ENCODE data around the gene PRDM16.

PRDM16 gene

GRCh38 chr1:3410142-3410925, 341.3 kb downstream of the PRDM16 start:
- no peak overlapping the region for H3K27ac Mint-ChIP-seq
- no peaks in the 10 kb centered on the region for H3K27me3 Mint-ChIP-seq
- no peak for DNase-seq
- no peak overlapping the region for H3K4me3 Mint-ChIP-seq
- no peaks in the 10 kb centered on the region for H3K4me1 Mint-ChIP-seq
- H3K36me3 Mint-ChIP-seq: no peaks in the 10 kb centered on the region
- peaks cover 4% of the 10 kb centered on the region for H3K9me3 Mint-ChIP-seq
- CTCF ChIA-PET: no interaction called here

- no peaks in the 10 kb centered on the region for H3K36me3 Mint-ChIP-seq
- H3K4me3 Mint-ChIP-seq: no peak overlapping the region
- no peaks in the 10 kb centered on the region for H3K4me1 Mint-ChIP-seq
- CTCF ChIA-PET: no interaction called here
- no peak for DNase-seq
- H3K27ac Mint-ChIP-seq: no peak overlapping the region
- H3K9me3 Mint-ChIP-seq: peaks cover 4% of the 10 kb centered on the region
- no peaks in the 10 kb centered on the region for H3K27me3 Mint-ChIP-seq
These were observed 342.8 kb downstream of the PRDM16 start for GRCh38 chr1:3411806-3412205.

DNA sequence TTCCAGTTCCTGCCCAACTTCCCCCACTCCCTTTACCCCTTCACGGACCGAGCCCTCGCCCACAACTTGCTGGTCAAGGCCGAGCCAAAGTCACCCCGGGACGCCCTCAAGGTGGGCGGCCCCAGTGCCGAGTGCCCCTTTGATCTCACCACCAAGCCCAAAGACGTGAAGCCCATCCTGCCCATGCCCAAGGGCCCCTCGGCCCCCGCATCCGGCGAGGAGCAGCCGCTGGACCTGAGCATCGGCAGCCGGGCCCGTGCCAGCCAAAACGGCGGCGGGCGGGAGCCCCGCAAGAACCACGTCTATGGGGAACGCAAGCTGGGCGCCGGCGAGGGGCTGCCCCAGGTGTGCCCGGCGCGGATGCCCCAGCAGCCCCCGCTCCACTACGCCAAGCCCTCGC, 343.4 kb downstream of the PRDM16 start:
- Mint-ChIP-seq H3K27ac (no peak overlapping the region), H3K36me3 (no peaks in the 10 kb centered on the region), H3K4me3 (no peak overlapping the region), H3K9me3 (peaks cover 5% of the 10 kb centered on the region), H3K27me3 (no peaks in the 10 kb centered on the region), H3K4me1 (no peaks in the 10 kb centered on the region)
- CTCF ChIA-PET: no interaction called here
- no peak for DNase-seq

- Mint-ChIP-seq H3K36me3 (no peaks in the 10 kb centered on the region), H3K4me3 (no peak overlapping the region), H3K4me1 (no peaks in the 10 kb centered on the region), H3K9me3 (peaks cover 8% of the 10 kb centered on the region), H3K27me3 (no peaks in the 10 kb centered on the region), H3K27ac (no peak overlapping the region)
- CTCF ChIA-PET: no interaction called here
- DNase-seq: no peak
These were observed 345.1 kb downstream of the PRDM16 start for GRCh38 chr1:3413975-3414710.

- Mint-ChIP-seq H3K27ac (no peak overlapping the region), H3K36me3 (no peaks in the 10 kb centered on the region), H3K9me3 (peaks cover 8% of the 10 kb centered on the region), H3K27me3 (no peaks in the 10 kb centered on the region), H3K4me3 (no peak overlapping the region), H3K4me1 (no peaks in the 10 kb centered on the region)
- CTCF ChIA-PET: no interaction called here
- DNase-seq: no peak
These were observed 346.5 kb downstream of the PRDM16 start for GRCh38 chr1:3415260-3416090.

DNA sequence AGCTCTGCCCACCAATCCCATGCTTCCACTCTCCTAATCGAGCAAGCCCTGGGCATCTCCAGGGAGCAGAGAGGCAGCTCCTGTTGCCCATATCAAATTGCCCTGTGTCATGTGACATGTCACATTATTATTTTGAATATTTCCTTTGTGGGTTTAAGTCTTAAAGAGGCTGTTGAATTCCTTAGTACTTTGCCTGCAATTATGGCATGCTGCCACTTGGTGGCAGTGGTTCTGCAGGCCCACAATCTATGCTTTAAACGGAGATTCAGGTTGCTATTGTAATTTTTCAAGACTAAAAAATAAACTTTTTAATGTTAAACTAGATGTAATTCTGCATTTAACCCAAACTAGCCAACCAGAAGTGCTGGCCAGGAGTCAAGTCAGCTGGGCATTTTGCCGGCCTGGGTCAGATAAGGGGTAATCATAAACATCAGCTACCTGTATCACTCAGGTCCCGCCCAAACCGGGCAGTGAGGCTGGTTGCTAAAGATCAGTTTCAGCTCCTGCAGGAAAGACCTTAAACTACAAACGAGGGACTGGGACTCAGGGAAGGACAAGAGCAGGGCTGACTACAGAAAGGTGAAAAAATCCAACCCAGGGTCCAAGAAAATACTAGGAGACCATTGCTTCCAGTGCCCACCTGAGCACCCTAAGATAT, 348.2 kb downstream of the PRDM16 start:
- Mint-ChIP-seq H3K36me3 (no peaks in the 10 kb centered on the region), H3K4me3 (no peak overlapping the region), H3K27me3 (no peaks in the 10 kb centered on the region), H3K9me3 (peaks cover 4% of the 10 kb centered on the region), H3K4me1 (no peaks in the 10 kb centered on the region), H3K27ac (no peak overlapping the region)
- CTCF ChIA-PET: no interaction called here
- no peak for DNase-seq

- H3K4me1 Mint-ChIP-seq: no peaks in the 10 kb centered on the region
- CTCF ChIA-PET: no interaction called here
- no peaks in the 10 kb centered on the region for H3K36me3 Mint-ChIP-seq
- no peak for DNase-seq
- H3K27ac Mint-ChIP-seq: no peak overlapping the region
- no peak overlapping the region for H3K4me3 Mint-ChIP-seq
- peaks cover 2% of the 10 kb centered on the region for H3K27me3 Mint-ChIP-seq
- H3K9me3 Mint-ChIP-seq: peaks cover 4% of the 10 kb centered on the region
These were observed 348.9 kb downstream of the PRDM16 start for GRCh38 chr1:3417934-3418333.

GRCh38 chr1:3418600-3418999, 349.6 kb downstream of the PRDM16 start:
- H3K4me3 Mint-ChIP-seq: no peak overlapping the region
- H3K9me3 Mint-ChIP-seq: peaks cover 4% of the 10 kb centered on the region
- peaks cover 4% of the 10 kb centered on the region for H3K27me3 Mint-ChIP-seq
- DNase-seq: no peak
- H3K27ac Mint-ChIP-seq: no peak overlapping the region
- no peaks in the 10 kb centered on the region for H3K36me3 Mint-ChIP-seq
- CTCF ChIA-PET: no interaction called here
- H3K4me1 Mint-ChIP-seq: no peaks in the 10 kb centered on the region

DNA sequence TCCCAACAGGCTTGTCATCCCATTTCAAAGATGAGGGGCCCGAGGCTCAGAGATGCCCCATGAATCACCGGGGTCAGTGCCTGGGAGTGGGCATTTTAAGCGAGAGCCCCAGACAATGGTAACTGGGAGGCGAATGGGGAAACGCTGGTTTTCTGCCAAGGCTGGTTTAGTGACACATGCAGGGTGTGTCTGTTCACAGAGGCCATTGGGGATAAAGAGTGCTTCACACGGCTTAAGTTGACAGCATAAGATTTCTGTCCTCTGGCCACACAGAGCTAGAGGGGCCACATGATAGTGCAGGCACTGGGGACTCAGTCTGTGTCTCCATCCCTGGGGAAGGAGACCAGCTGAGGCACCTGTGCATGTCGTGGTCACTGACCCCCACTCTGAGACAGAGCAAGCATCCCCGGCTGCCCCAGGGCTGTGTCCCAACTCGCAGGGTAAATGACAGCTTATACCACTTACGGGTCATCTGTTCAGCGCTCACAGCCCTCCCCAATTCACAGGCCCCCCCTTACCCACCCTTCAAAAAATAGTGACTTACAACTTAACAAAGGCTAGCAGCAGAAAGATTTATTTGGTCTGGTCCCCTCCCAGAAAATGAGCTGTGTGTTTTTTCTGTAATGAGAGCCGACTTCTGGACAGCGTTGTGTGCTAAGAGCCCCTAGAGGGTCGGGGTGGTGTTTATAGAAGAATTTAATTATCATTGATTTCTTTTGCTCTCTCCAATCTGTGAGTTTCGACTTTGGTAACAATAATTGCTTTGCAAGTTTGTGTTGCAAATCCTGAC, 350.6 kb downstream of the PRDM16 start:
- H3K27ac Mint-ChIP-seq: no peak overlapping the region
- H3K4me1 Mint-ChIP-seq: no peaks in the 10 kb centered on the region
- no peak overlapping the region for H3K4me3 Mint-ChIP-seq
- H3K36me3 Mint-ChIP-seq: no peaks in the 10 kb centered on the region
- no peak for DNase-seq
- CTCF ChIA-PET: no interaction called here
- H3K27me3 Mint-ChIP-seq: peaks cover 4% of the 10 kb centered on the region
- H3K9me3 Mint-ChIP-seq: peaks cover 4% of the 10 kb centered on the region

DNA sequence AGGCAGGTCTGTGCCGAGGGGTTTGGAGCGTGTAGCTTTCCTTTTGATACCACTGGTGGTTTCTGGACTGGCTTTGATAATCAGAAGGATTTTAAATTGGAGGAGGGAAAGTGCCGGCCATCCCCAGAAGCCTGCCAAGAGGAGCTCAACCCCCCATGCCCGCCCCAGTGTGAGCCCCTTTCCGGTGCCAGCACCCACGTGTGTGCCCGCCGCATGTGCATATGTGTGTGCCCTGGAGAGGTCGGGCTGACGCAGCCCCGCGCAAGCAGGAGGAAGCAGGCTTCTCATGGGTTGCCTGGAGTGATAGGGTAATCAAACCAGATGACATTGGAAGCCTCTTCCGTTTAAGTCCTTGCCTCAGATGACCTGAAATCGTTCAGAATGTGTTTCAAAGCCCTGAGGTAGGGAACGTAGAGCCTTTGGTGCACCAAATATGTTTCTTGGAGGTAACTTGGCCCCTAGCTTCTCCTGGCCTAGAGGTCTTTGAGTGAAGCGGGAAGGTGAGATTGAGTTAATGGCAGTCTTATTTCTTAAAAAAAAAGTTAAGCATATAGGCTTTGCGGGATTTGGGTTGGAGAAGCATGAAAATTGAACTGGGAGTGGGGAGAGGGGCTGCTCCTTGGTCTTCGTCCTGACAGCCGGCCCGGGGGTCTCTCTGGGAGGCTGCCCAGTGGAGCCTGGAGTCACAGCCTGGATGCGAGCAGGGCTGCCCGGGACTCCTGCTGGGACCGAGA, 351.4 kb downstream of the PRDM16 start:
- CTCF ChIA-PET: no interaction called here
- H3K4me3 Mint-ChIP-seq: no peak overlapping the region
- H3K36me3 Mint-ChIP-seq: no peaks in the 10 kb centered on the region
- H3K27ac Mint-ChIP-seq: no peak overlapping the region
- DNase-seq: no peak
- H3K9me3 Mint-ChIP-seq: peaks cover 4% of the 10 kb centered on the region
- no peaks in the 10 kb centered on the region for H3K4me1 Mint-ChIP-seq
- H3K27me3 Mint-ChIP-seq: peaks cover 4% of the 10 kb centered on the region

DNA sequence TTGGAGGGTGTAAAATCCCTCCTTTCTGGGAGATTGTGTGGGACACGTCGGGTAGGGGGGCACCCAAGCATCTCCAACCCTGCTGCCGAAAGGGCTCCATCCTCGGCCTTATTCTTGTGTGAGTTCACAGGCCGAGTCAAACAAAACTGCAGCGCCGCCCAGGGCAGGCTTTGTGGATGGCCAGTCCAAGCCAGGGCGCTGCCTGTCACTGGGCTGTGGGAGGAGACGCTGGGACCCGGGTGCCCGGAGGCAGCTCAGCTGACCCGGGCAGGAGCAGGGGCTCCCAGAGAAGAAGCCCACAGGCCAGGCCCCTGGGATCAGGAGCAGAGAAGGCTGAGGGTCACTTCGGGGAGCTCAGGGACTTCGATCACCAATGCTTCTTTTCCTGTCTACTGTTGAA, 353.6 kb downstream of the PRDM16 start:
- CTCF ChIA-PET: interaction anchor here (3.1 kb wide), 1 partner anchor 410 kb away, joined by 10 read pairs; no protein-coding TSS in a partner anchor
- Mint-ChIP-seq H3K27me3 (peaks cover 4% of the 10 kb centered on the region), H3K27ac (no peak overlapping the region)

GRCh38 chr1:3423245-3423829, 354.3 kb downstream of the PRDM16 start:
- no peak overlapping the region for H3K4me3 Mint-ChIP-seq
- no peaks in the 10 kb centered on the region for H3K4me1 Mint-ChIP-seq
- CTCF ChIA-PET: interaction anchor here (3.1 kb wide), 1 partner anchor 410 kb away, joined by 10 read pairs; no protein-coding TSS in a partner anchor
- H3K9me3 Mint-ChIP-seq: no peaks in the 10 kb centered on the region
- no peaks in the 10 kb centered on the region for H3K36me3 Mint-ChIP-seq
- H3K27me3 Mint-ChIP-seq: peaks cover 4% of the 10 kb centered on the region
- DNase-seq: no peak
- H3K27ac Mint-ChIP-seq: no peak overlapping the region

More for the DNA sequence above, 353.6 kb downstream of the PRDM16 start:
- peaks cover under 1% of the 10 kb centered on the region for H3K9me3 Mint-ChIP-seq
- DNase-seq: no peak
- H3K36me3 Mint-ChIP-seq: no peaks in the 10 kb centered on the region
- H3K4me3 Mint-ChIP-seq: no peak overlapping the region
- H3K4me1 Mint-ChIP-seq: no peaks in the 10 kb centered on the region

Measured in activated naive CD4-positive, alpha-beta T cell treated with anti-CD3 and anti-CD28 coated beads, Interleukin-2, amount 10 ng/mL, durations not matched to agents 7 days and 5 days (primary cell).